Testis (tissue), 2 donors: Measurements from ENCODE around the gene TRANK1.

Experiments used
- CTCF ChIP-seq, 3 experiments: fragments of 450-650 bp in 2 of 3; fragments of 200-600 bp in 1 of 3; sonication (generic) in 1 of 3; IDR thresholded peaks; one replicate each; pipeline ENCODE4 v1.5.1; 2016 to 2019; ENCODE audit warnings: antibody characterized with exemption in 3 of 3, mild to moderate bottlenecking in 2 of 3, moderate library complexity in 1 of 3
- POLR2A ChIP-seq: fragments of 450-650 bp; IDR thresholded peaks from one replicate; pipeline ENCODE4 v1.6.1; 2017; ENCODE audit warnings: antibody characterized with exemption, mild to moderate bottlenecking, moderate library complexity

- TF ChIP-seq CTCF (IDR thresholded peaks at IDR 0.05) (no peak), POLR2A (no peak)
Measured at GRCh38 chr3:36918050-36918449, 26.8 kb downstream of the TRANK1 start.
